Measurements from ENCODE around the gene NME2. TPM values are rescaled to one million over a fixed set of nuclear protein-coding genes. Genes with fewer than 3 reads are reported as not detected.
"Not testable (repeated sequence)": the region's sequence is repeated elsewhere in the genome, so short reads cannot be mapped to it uniquely, and the experiment has no call there.

Gene NME2
- total and polyA plus RNA-seq, 8 donors = 247 to 546 (median 294) TPM

DNA sequence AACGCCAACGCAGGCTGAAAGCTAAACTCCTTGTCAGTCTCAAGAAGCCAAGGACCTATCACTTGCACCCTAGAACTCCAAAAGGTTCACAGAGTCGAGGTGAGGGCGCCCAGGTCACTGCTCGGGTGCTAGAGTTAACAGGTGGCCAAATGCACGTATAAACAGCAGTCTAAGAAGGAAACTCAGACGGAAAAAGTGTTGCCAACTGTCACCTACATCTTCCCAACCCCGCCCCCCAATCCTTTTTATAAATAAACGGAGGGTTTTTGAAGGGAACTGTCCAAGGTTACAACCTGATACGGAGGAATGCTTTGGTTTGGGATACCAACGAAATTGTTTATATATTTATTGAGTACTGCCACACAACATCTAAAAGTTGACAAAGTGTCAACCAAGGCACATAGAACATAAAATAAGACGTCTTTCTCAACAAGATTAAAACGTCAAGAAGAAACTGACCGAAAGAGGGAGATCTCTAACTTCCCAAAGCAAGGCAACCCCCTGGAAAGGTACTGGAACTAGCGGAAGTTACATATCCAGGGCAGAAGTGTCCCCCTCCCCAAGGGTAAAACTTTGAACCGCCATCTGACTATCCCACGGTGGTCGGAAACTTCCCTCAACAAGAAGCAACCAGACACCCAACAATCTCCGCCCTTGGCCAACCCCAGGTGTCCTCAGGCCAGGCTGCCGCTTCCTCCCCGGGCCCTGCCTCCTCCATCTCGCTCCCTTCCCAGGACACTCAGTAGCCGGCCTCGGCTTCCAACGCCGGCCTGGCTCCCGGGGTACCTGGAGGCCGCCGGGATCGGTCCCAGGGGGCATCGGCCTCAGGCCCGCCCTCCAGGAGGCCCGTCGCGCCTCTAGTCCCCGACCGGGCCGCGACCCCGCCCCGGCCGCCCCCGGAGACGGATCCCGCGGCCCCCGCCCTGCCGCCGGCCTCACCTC lies 46.5 kb upstream of the NME2 start:
- H3K4me3 ChIP-seq = peak overlapping the region; percentile 59 to 93
- H3K27ac ChIP-seq = peak overlapping the region; percentile 93 to 99
- no peaks in the 10 kb centered on the region for H3K36me3 ChIP-seq
- H3K27me3 ChIP-seq = no peaks in the 10 kb centered on the region
- DNase-seq (peak; percentile 58 to 88 (median 71)), ATAC-seq (peak; percentile 4)
- H3K4me1 ChIP-seq = peaks cover 15 to 64% of the 10 kb centered on the region in 2 donors
- TF ChIP-seq, protein P1, sequence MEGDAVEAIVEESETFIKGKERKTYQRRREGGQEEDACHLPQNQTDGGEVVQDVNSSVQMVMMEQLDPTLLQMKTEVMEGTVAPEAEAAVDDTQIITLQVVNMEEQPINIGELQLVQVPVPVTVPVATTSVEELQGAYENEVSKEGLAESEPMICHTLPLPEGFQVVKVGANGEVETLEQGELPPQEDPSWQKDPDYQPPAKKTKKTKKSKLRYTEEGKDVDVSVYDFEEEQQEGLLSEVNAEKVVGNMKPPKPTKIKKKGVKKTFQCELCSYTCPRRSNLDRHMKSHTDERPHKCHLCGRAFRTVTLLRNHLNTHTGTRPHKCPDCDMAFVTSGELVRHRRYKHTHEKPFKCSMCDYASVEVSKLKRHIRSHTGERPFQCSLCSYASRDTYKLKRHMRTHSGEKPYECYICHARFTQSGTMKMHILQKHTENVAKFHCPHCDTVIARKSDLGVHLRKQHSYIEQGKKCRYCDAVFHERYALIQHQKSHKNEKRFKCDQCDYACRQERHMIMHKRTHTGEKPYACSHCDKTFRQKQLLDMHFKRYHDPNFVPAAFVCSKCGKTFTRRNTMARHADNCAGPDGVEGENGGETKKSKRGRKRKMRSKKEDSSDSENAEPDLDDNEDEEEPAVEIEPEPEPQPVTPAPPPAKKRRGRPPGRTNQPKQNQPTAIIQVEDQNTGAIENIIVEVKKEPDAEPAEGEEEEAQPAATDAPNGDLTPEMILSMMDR (IDR thresholded peaks at IDR 0.05) = no peak
- no peaks in the 10 kb centered on the region for H3K9me3 ChIP-seq
- intact Hi-C loops (cut with DNase I) = no loop called here

DNA sequence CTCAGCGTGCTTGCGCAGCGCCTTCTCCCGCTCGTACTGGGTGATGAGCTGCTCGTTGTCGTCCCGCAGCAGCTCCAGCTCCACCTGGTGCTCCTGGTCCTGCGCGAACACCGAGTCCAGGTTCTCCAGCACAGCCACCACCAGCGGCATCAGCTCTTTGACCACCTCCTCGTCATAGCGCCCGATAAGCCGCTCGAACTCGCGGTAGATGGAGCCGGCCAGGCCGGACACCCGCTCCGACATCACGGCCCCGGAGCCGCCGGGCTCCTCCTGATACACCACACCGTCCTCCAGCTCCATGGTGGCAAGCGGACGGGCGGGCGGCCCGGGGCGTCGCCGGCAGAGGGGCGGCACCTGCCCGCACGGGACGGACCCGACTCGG lies 45.9 kb upstream of the NME2 start:
- DNase-seq (peak in 1 of 4 donors; percentile 52), ATAC-seq (peak; percentile 5)
- no peaks in the 10 kb centered on the region for H3K27me3 ChIP-seq
- peak overlapping the region; percentile 59 to 93 for H3K4me3 ChIP-seq
- peaks cover 15 to 60% of the 10 kb centered on the region in 2 donors for H3K4me1 ChIP-seq
- H3K27ac ChIP-seq = peak overlapping the region; percentile 93 to 99
- H3K9me3 ChIP-seq = no peaks in the 10 kb centered on the region
- no peaks in the 10 kb centered on the region for H3K36me3 ChIP-seq
- intact Hi-C loops (cut with DNase I) = no loop called here
- TF ChIP-seq, protein P1 (IDR thresholded peaks at IDR 0.05) = no peak

DNA sequence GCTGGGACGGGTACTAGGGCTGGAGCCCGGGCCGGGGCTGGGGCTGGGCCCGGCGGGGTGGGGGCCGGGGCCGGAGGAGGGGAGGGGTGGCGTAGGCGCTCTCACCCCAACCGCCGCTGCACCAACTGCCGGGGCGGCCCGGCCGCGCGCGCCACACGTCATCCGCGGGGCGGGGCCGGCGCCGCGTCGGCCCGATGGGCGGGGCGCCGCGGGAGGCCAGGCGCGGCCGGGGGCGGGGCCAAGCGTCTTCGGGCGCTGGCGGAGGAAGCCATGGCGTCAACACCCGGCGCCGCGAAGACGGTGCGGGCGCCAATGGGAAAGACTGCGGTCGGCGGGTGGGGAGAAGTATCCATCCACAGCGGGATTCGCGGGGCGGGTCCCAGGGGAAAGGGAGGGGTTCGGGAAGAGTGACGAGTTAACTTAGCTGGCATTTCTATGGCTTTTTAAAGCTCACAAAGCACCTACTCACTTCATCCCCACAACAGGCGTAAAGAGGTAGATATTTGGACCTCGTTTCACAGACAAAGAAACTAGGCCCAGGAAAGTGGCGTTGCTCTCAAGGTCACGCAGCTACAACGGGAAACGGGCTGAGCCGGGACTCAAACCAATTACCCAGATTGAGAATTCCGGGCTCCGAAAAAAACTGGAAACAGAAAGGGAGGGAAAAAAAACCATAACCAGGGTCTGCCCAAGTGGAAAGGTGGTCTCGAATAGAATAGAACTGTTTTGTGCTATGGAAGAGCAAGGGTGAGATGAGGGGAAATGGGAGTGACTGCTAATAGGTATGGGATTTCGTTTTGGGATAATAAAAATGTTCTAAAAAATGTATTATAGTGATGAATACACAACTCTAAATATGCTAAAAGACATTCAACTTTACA lies 45.2 kb upstream of the NME2 start, which contains the start of gene SPAG9:
SPAG9 (minus strand) TSS at position 130 of the 881 bp plus-strand sequence. CDS start 212 bp downstream, outside the sequence.
- TF ChIP-seq, protein P1 (IDR thresholded peaks at IDR 0.05) = no peak
- Histone ChIP-seq H3K36me3 (no peaks in the 10 kb centered on the region), H3K27me3 (no peaks in the 10 kb centered on the region), H3K4me3 (peak within 1 kb of the TSS; percentile 59 to 93), H3K27ac (peak within 1 kb of the TSS; percentile 93 to 99), H3K9me3 (no peaks in the 10 kb centered on the region), H3K4me1 (peaks cover 15 to 58% of the 10 kb centered on the region in 2 donors)
- peak; percentile 94 to 98 (median 98) for DNase-seq
- peak; percentile 82 for ATAC-seq
- intact Hi-C loops (cut with DNase I) = no loop called here

DNA sequence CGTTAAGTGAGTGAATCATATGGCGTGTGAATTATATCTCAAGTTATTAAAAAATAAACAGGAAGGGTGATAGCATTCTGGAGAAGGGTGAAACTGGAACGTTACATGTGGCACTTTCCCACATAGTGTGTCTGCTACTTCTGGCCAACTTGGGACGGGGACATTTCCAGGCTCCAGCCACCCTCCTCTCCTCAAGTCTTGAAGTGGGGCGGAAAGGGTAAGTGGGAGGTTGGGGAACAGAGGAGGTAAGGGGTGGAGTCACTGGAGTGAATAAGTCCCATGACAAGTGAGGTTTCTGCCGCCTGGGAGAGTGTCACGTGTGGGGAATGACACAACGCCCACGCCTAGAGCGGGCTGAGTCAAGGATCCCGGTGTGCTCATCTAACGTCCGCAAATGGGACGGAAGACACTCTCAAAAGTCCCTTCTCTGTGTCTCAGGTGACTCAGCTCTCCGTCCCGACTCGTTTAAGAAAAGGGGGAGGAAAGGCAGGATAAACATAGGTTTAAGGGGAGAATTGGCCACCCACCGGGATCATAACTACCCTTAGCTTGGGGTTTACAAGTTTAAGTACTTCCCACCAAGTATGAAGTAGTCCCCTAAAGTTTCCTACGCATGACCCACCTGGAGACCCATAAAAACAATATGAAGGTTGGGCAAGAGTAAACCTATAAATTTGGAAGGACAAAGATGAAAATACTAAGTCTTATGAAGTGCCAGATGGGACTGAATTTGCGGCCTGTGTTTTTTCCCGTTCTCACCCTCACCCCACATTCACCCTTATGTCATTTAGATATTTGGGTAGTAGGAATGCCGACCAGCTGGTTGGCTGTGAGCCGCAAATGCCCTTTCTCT lies 44.4 kb upstream of the NME2 start:
- Histone ChIP-seq H3K27me3 (no peaks in the 10 kb centered on the region), H3K36me3 (no peaks in the 10 kb centered on the region), H3K4me1 (peaks cover 15 to 55% of the 10 kb centered on the region in 2 donors), H3K27ac (peak overlapping the region; percentile 93 to 99), H3K4me3 (peak overlapping the region; percentile 27 to 93), H3K9me3 (no peaks in the 10 kb centered on the region)
- DNase-seq = peak; percentile 67 to 96 (median 92)
- intact Hi-C loops (cut with DNase I) = no loop called here
- TF ChIP-seq, protein P1 (IDR thresholded peaks at IDR 0.05) = no peak
- peak; percentile 73 for ATAC-seq

DNA sequence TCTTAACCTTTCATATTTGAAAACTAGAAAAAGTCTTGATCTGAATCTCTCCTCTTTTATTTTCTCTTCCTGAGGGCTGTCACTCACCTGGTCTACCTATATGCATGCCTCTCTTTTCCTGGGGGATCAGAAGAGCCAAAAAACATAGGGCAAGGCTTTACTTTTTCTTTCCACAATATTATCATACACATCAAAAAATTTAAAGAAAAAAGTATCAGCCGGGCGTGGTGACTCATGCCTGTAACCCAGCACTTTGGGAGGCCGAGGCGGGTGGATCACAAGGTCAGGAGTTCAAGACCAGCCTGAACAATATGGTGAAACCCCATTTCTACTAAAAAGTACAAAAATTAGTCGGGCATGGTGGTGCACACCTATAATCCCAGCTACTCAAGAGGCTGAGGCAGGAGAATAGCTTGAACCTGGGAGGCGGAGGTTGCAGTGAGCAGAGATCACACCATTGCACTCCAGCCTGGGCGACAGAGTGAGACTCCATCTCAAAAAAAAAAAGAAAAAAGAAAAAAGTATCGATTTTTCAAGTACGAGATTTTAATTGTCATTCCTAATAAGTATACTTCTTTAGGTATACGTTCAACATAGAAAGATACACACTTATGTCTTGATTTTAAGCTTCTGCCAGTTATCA lies 43.6 kb upstream of the NME2 start:
- H3K9me3 ChIP-seq; H3K36me3 ChIP-seq; intact Hi-C loops (cut with DNase I); DNase-seq; ATAC-seq; H3K27me3 ChIP-seq: not testable (repeated sequence)
- Histone ChIP-seq H3K4me3 (peak overlapping the region in 1 of 2 donors; percentile 93), H3K4me1 (peaks cover 15 to 48% of the 10 kb centered on the region in 2 donors), H3K27ac (peak overlapping the region; percentile 93 to 99)
